Keratinocyte (primary cell): ENCODE data around the gene VAX1. TPM values are rescaled to one million over a fixed set of nuclear protein-coding genes. Genes with fewer than 3 reads are reported as not detected.
A peak's percentile ranks its signal among the peaks of the same experiment; 100 is the strongest.

ENCODE experiments used
- DNase-seq: peaks from one replicate; pipeline ENCODE4 v3.0.0-alpha.2; 2011; ENCODE audit warnings: low read depth, missing footprints, low spot score
- FAIRE-seq: peaks from 2 replicates; lab custom pipeline; 2011; peaks lifted over from hg19 to GRCh38; lab: Jason Lieb, UNC
- H2AFZ ChIP-seq: 2 replicates; pipeline ENCODE4 v1.6.0; 2012; ENCODE audit warnings: low read length, control low read depth, inconsistent platforms; ENCODE audit not compliant: control insufficient read depth
- H3K27ac ChIP-seq: 2 replicates; pipeline ENCODE4 v1.5.1; 2011; ENCODE audit warnings: low read length; ENCODE audit not compliant: control insufficient read depth, insufficient read depth
- H3K27me3 ChIP-seq: 3 replicates; pipeline ENCODE4 v1.6.0; 2011; ENCODE audit warnings: low read length; ENCODE audit not compliant: control insufficient read depth, insufficient read depth; ENCODE audit errors: extremely low read depth
- H3K36me3 ChIP-seq, 2 experiments: 2 replicates in 1 of 2; 3 replicates in 1 of 2; pipeline ENCODE4 v1.5.1; 2011; ENCODE audit warnings: low read length in 2 of 2, mild to moderate bottlenecking in 1 of 2; ENCODE audit not compliant: control insufficient read depth in 2 of 2, insufficient read depth in 2 of 2; ENCODE audit errors: extremely low read depth in 1 of 2
- H3K4me1 ChIP-seq: 3 replicates; pipeline ENCODE4 v1.5.1; 2011; ENCODE audit warnings: low read length; ENCODE audit not compliant: control insufficient read depth, insufficient read depth; ENCODE audit errors: extremely low read depth
- H3K4me2 ChIP-seq: 3 replicates; pipeline ENCODE4 v1.6.0; 2011; ENCODE audit warnings: low read depth, low read length; ENCODE audit not compliant: control insufficient read depth, insufficient read depth; ENCODE audit errors: extremely low read depth
- H3K4me3 ChIP-seq, 3 experiments: fragments of 200-600 bp in 1 of 3; sonication (generic) in 1 of 3; 2 replicates in 2 of 3; 3 replicates in 1 of 3; pipeline ENCODE4 v1.5.1; 2011 to 2016; ENCODE audit warnings: low read length in 3 of 3, mild to moderate bottlenecking in 3 of 3, control low read depth in 2 of 3, inconsistent platforms in 1 of 3, low read depth in 1 of 3, mixed read lengths in 1 of 3, mixed run types in 1 of 3, moderate library complexity in 1 of 3; ENCODE audit not compliant: control insufficient read depth in 2 of 3, insufficient read depth in 2 of 3; ENCODE audit errors: extremely low read depth in 1 of 3
- H3K79me2 ChIP-seq: 2 replicates; pipeline ENCODE4 v1.6.0; 2012; ENCODE audit warnings: low read length; ENCODE audit not compliant: control insufficient read depth, insufficient read depth
- H3K9ac ChIP-seq: 3 replicates; pipeline ENCODE4 v1.6.0; 2011; ENCODE audit warnings: low read length; ENCODE audit not compliant: control insufficient read depth, insufficient read depth; ENCODE audit errors: extremely low read depth
- H3K9me1 ChIP-seq: 3 replicates; pipeline ENCODE4 v1.6.0; 2011; ENCODE audit warnings: low read length; ENCODE audit not compliant: control insufficient read depth, insufficient read depth; ENCODE audit errors: extremely low read depth
- H3K9me3 ChIP-seq: 2 replicates; pipeline ENCODE4 v1.5.1; 2012; ENCODE audit warnings: low read depth, low read length; ENCODE audit not compliant: control insufficient read depth
- H4K20me1 ChIP-seq: 3 replicates; pipeline ENCODE4 v1.6.0; 2011; ENCODE audit warnings: low read length; ENCODE audit not compliant: control insufficient read depth, insufficient read depth; ENCODE audit errors: extremely low read depth
- EZH2 ChIP-seq: IDR thresholded peaks from one replicate; pipeline ENCODE4 v1.6.1; 2012; ENCODE audit warnings: inconsistent platforms, mild to moderate bottlenecking, low read length, moderate library complexity
- dilution Hi-C: fragments of 300-500 bp; cut with MboI; formaldehyde crosslinking; loops from one replicate; pipeline ENCODE4 v1.7.0; 2020; ENCODE audit warnings: low sequenced_read_pairs; ENCODE audit not compliant: extremely low pct_ligation_motif_present
- polyA plus RNA-seq, 5 experiments: library from polyadenylated mRNA; depleted of rRNA in 3 of 5; stranded (reverse) in 3 of 5; stranded (forward) in 1 of 5; unstranded in 1 of 5; fragments of >200 nt; gene quantifications; 1 replicate in 1 of 5; 2 replicates in 3 of 5; 3 replicates in 1 of 5; pipeline versions ENCODE4 v1.2.1 to v1.2.3, GENCODE V29; 2011 to 2012; ENCODE audit warnings: missing spikeins in 2 of 5, low read depth in 1 of 5, low replicate concordance in 1 of 5
- TF ChIP-seq, protein P1 (sequence below), 3 experiments: IDR thresholded peaks in 1 of 3; conservative IDR thresholded peaks in 1 of 3; optimal IDR thresholded peaks in 1 of 3; 2 replicates in 2 of 3; 3 replicates in 1 of 3; pipeline versions ENCODE3 to v1.5.1; 2011; ENCODE audit warnings: low read length in 3 of 3, mild to moderate bottlenecking in 3 of 3, moderate library complexity in 2 of 3, control low read depth in 1 of 3, inconsistent platforms in 1 of 3; ENCODE audit not compliant: insufficient read depth in 2 of 3; ENCODE audit errors: extremely low read depth in 1 of 3

VAX1 gene
- polyA plus RNA-seq, 1 donor (not counting 4 experiments of a cell fraction or from before 2014, with no cell fraction given) = not detected

DNA sequence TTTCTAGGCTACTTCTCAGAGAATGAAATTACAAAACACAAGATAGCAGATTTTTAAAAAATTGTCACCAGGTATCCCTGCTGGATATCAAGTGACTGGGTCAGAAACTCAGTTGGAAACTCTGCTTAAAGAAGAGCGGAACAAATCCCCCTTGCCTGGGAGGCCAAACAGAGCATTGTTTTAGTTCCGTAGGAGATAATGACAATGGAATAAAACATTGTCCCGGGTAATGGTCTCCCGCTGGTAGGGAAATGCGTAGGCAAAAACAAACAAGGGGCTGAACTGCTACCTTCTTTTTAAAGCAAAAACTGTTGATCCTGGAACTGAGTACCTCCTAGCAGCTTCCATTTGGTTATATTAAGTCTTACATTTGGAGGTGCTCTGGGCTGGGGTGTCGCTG lies 21.3 kb upstream of the VAX1 start:
- H3K4me2 ChIP-seq = no peak overlapping the region
- no peaks in the 10 kb centered on the region for H3K4me1 ChIP-seq
- dilution Hi-C loops = no loop called here
- no peak overlapping the region for H3K27ac ChIP-seq
- TF ChIP-seq, protein P1, sequence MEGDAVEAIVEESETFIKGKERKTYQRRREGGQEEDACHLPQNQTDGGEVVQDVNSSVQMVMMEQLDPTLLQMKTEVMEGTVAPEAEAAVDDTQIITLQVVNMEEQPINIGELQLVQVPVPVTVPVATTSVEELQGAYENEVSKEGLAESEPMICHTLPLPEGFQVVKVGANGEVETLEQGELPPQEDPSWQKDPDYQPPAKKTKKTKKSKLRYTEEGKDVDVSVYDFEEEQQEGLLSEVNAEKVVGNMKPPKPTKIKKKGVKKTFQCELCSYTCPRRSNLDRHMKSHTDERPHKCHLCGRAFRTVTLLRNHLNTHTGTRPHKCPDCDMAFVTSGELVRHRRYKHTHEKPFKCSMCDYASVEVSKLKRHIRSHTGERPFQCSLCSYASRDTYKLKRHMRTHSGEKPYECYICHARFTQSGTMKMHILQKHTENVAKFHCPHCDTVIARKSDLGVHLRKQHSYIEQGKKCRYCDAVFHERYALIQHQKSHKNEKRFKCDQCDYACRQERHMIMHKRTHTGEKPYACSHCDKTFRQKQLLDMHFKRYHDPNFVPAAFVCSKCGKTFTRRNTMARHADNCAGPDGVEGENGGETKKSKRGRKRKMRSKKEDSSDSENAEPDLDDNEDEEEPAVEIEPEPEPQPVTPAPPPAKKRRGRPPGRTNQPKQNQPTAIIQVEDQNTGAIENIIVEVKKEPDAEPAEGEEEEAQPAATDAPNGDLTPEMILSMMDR (optimal IDR thresholded peaks at IDR 0.05 in 1 of 3, IDR thresholded peaks at IDR 0.05 in 1 of 3, conservative IDR thresholded peaks at IDR 0.05 in 1 of 3; ENCODE audit: extremely low read depth in 1 of 3, insufficient read depth in 2 of 3, low read length in 3 of 3) = no peak
- peak; percentile 62 for TF ChIP-seq EZH2
- H3K79me2 ChIP-seq = no peaks in the 10 kb centered on the region
- H3K27me3 ChIP-seq = peaks cover 73% of the 10 kb centered on the region
- no peak overlapping the region for H3K4me3 ChIP-seq
- H3K9me1 ChIP-seq = no peaks in the 10 kb centered on the region
- no peaks in the 10 kb centered on the region for H3K36me3 ChIP-seq
- FAIRE-seq (no peak), DNase-seq (no peak)
- peaks cover 4% of the 10 kb centered on the region for H4K20me1 ChIP-seq
- H2AFZ ChIP-seq = no peak overlapping the region
- H3K9ac ChIP-seq = no peak overlapping the region
- H3K9me3 ChIP-seq = no peaks in the 10 kb centered on the region

DNA sequence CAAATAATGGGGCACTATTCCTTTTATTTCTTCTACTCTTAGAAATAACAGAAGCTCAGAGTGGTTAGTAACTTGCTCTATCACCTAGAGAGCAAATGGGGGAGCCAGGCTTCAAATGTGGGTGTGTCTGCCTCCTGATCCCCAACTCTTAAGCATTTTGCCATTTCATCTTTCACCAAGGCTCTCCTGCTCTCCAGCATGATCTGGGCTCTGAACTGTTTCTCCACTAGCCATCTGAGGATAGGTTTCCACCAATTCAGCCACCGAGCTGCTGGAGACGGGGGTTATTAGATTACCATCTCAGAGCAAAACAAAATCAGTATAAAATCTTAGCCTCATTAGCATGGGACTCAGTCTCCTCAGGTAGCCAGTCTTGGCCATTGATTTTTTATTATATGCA lies 20.2 kb upstream of the VAX1 start:
- H3K9me3 ChIP-seq = no peaks in the 10 kb centered on the region
- no peaks in the 10 kb centered on the region for H3K79me2 ChIP-seq
- H3K36me3 ChIP-seq = no peaks in the 10 kb centered on the region
- H3K4me1 ChIP-seq = no peaks in the 10 kb centered on the region
- H3K9ac ChIP-seq = no peak overlapping the region
- TF ChIP-seq EZH2 = no peak
- TF ChIP-seq, protein P1 (optimal IDR thresholded peaks at IDR 0.05 in 1 of 3, IDR thresholded peaks at IDR 0.05 in 1 of 3, conservative IDR thresholded peaks at IDR 0.05 in 1 of 3; ENCODE audit: extremely low read depth in 1 of 3, insufficient read depth in 2 of 3, low read length in 3 of 3) = no peak
- H3K9me1 ChIP-seq = no peaks in the 10 kb centered on the region
- H4K20me1 ChIP-seq = peaks cover 4% of the 10 kb centered on the region
- FAIRE-seq (no peak), DNase-seq (no peak)
- dilution Hi-C loops = no loop called here
- no peak overlapping the region for H3K27ac ChIP-seq
- peaks cover 63% of the 10 kb centered on the region for H3K27me3 ChIP-seq
- H3K4me3 ChIP-seq = no peak overlapping the region
- no peak overlapping the region for H3K4me2 ChIP-seq
- no peak overlapping the region for H2AFZ ChIP-seq
